Neural crest cell (in vitro differentiated cells): Measurements from ENCODE around the gene FCRLA. TPM values are rescaled to one million over a fixed set of nuclear protein-coding genes. Genes with fewer than 3 reads are reported as not detected.
"Not testable (repeated sequence)": the region's sequence is repeated elsewhere in the genome, so short reads cannot be mapped to it uniquely, and the experiment has no call there.

Source experiments
- DNase-seq: peaks from one replicate; pipeline ENCODE4 v3.0.0; 2021; ENCODE audit warnings: low read depth, mixed read lengths, low spot score
- H3K27ac Mint-ChIP-seq: one replicate; pipeline ENCODE4 v1.8.0; 2021; ENCODE audit warnings: mild to moderate bottlenecking, mixed read lengths; ENCODE audit not compliant: unreplicated experiment
- H3K27me3 Mint-ChIP-seq: 2 replicates; pipeline ENCODE4 v1.8.0; 2021; ENCODE audit warnings: low read depth, mild to moderate bottlenecking, mixed read lengths
- H3K36me3 Mint-ChIP-seq: 2 replicates; pipeline ENCODE4 v1.8.0; 2021; ENCODE audit warnings: low read depth, mild to moderate bottlenecking, mixed read lengths
- H3K4me1 Mint-ChIP-seq: 2 replicates; pipeline ENCODE4 v1.8.0; 2021; ENCODE audit warnings: mixed read lengths
- H3K4me3 Mint-ChIP-seq: one replicate; pipeline ENCODE4 v1.8.0; 2021; ENCODE audit warnings: mild to moderate bottlenecking, mixed read lengths
- H3K9me3 Mint-ChIP-seq: 2 replicates; pipeline ENCODE4 v1.8.0; 2021; ENCODE audit warnings: mixed read lengths
- CTCF ChIP-seq: fragments of 200-600 bp; sonication (generic); conservative IDR thresholded peaks from 2 replicates; pipeline ENCODE4 v1.5.0; 2021; ENCODE audit warnings: antibody characterized with exemption, mild to moderate bottlenecking
- total RNA-seq: library from RNA; stranded (reverse); gene quantifications from 2 replicates; pipeline ENCODE4 v1.2.1, GENCODE V29; 2021

FCRLA gene
- total RNA-seq, 1 donor from 2014 or later: not detected

GRCh38 chr1:161691846-161692245, 15.2 kb upstream of the FCRLA start:
- Mint-ChIP-seq H3K27me3 (peaks cover 61% of the 10 kb centered on the region), H3K4me1 (no peaks in the 10 kb centered on the region), H3K27ac (no peak overlapping the region), H3K4me3 (no peak overlapping the region), H3K9me3 (peaks cover 3% of the 10 kb centered on the region), H3K36me3 (no peaks in the 10 kb centered on the region)
- TF ChIP-seq CTCF: no peak
- DNase-seq: no peak

- not testable (repeated sequence) for H3K4me1 Mint-ChIP-seq, DNase-seq, H3K36me3 Mint-ChIP-seq, H3K4me3 Mint-ChIP-seq, H3K27ac Mint-ChIP-seq, H3K9me3 Mint-ChIP-seq
- H3K27me3 Mint-ChIP-seq: peaks cover 71% of the 10 kb centered on the region
These were observed 13.9 kb upstream of the FCRLA start for GRCh38 chr1:161693020-161693712.

GRCh38 chr1:161698302-161698701, 8.7 kb upstream of the FCRLA start:
- not testable (repeated sequence) for H3K9me3 Mint-ChIP-seq, H3K27ac Mint-ChIP-seq, H3K4me3 Mint-ChIP-seq, H3K4me1 Mint-ChIP-seq, DNase-seq, H3K36me3 Mint-ChIP-seq
- H3K27me3 Mint-ChIP-seq: peaks cover 73% of the 10 kb centered on the region

GRCh38 chr1:161702250-161702649, 4.8 kb upstream of the FCRLA start:
- peaks cover 39% of the 10 kb centered on the region for H3K27me3 Mint-ChIP-seq
- H3K9me3 Mint-ChIP-seq: no peaks in the 10 kb centered on the region
- no peak overlapping the region for H3K4me3 Mint-ChIP-seq
- DNase-seq: no peak
- H3K4me1 Mint-ChIP-seq: no peaks in the 10 kb centered on the region
- H3K27ac Mint-ChIP-seq: no peak overlapping the region
- H3K36me3 Mint-ChIP-seq: no peaks in the 10 kb centered on the region
- TF ChIP-seq CTCF: no peak

GRCh38 chr1:161705537-161705936, 1.5 kb upstream of the FCRLA start:
- TF ChIP-seq CTCF: no peak
- no peaks in the 10 kb centered on the region for H3K36me3 Mint-ChIP-seq
- no peak for DNase-seq
- H3K27me3 Mint-ChIP-seq: peaks cover 34% of the 10 kb centered on the region
- H3K9me3 Mint-ChIP-seq: no peaks in the 10 kb centered on the region
- H3K4me1 Mint-ChIP-seq: no peaks in the 10 kb centered on the region
- no peak overlapping the region for H3K27ac Mint-ChIP-seq
- H3K4me3 Mint-ChIP-seq: no peak overlapping the region

GRCh38 chr1:161706113-161706481, 932 bp upstream of the FCRLA start:
- H3K4me1 Mint-ChIP-seq: no peaks in the 10 kb centered on the region
- peaks cover 33% of the 10 kb centered on the region for H3K27me3 Mint-ChIP-seq
- no peak overlapping the region for H3K27ac Mint-ChIP-seq
- no peaks in the 10 kb centered on the region for H3K36me3 Mint-ChIP-seq
- H3K4me3 Mint-ChIP-seq: no peak overlapping the region
- no peaks in the 10 kb centered on the region for H3K9me3 Mint-ChIP-seq
- no peak for DNase-seq
- no peak for TF ChIP-seq CTCF
